HepG2 (cell line): Measurements from ENCODE around the gene CFD. TPM values are rescaled to one million over a fixed set of nuclear protein-coding genes. Genes with fewer than 3 reads are reported as not detected.

ENCODE experiments used
- ATAC-seq: fragments of 200-7000 bp; cut with Tn5 transposase; 3 replicates; pipeline ENCODE4 v1.9.1; 2020; ENCODE audit warnings: mild to moderate bottlenecking, moderate library complexity
- BruUV-seq: library from RNA; stranded (reverse); fragments of 400-500 nt; replicated peaks from 2 replicates; lab custom pipeline; 2021; lab: Mats Ljungman, UMichigan
- CTCF ChIA-PET: fragments of 300-600 bp; formaldehyde crosslinking; extraction: SDS; loops from one replicate; lab custom pipeline; 2021; ENCODE audit warnings: low total read pairs, inconsistent platforms, low intra/inter-chr PET ratio; lab: Yijun Ruan, JAX
- POLR2A ChIA-PET: fragments of 350-600 bp; sonication (Branson Sonifier 250); formaldehyde crosslinking; loops from one replicate; lab custom pipeline; 2020; ENCODE audit warnings: antibody characterized with exemption, inconsistent platforms; lab: Yijun Ruan, JAX
- DNase-seq: peaks from one replicate; pipeline ENCODE4 v3.0.0-alpha.2; 2015; ENCODE audit warnings: low spot score
- FAIRE-seq: peaks from 3 replicates; lab custom pipeline; 2011; peaks lifted over from hg19 to GRCh38; lab: Jason Lieb, UNC
- H2AFZ ChIP-seq: one replicate; pipeline ENCODE4 v1.6.1; 2011; ENCODE audit warnings: low read length, inconsistent platforms
- H3K27ac ChIP-seq: fragments of 300-600 bp; 3 replicates; pipeline ENCODE4 v1.8.0; 2011; ENCODE audit warnings: mixed run types, mild to moderate bottlenecking, mixed read lengths, low read length, inconsistent platforms; ENCODE audit not compliant: insufficient read depth; ENCODE audit errors: extremely low read length
- H3K27me3 ChIP-seq, 2 experiments: fragments of 200-600 bp in 1 of 2; 2 replicates in 1 of 2; 3 replicates in 1 of 2; pipeline versions ENCODE4 v1.6.0 to v1.8.0; 2011; ENCODE audit warnings: low read length in 2 of 2, mild to moderate bottlenecking in 2 of 2, moderate library complexity in 2 of 2, inconsistent platforms in 1 of 2; ENCODE audit not compliant: insufficient read depth in 2 of 2, control insufficient read depth in 1 of 2
- H3K36me3 ChIP-seq, 2 experiments: fragments of 200-600 bp in 1 of 2; replicated peaks in 1 of 2; 2 replicates in 1 of 2; 3 replicates in 1 of 2; pipeline versions ENCODE4 v1.5.1 to v1.8.0; 2011; ENCODE audit warnings: low read length in 2 of 2, inconsistent platforms in 1 of 2; ENCODE audit not compliant: insufficient read depth in 2 of 2, control insufficient read depth in 1 of 2
- H3K4me1 ChIP-seq: 2 replicates; pipeline ENCODE4 v1.5.1; 2012; ENCODE audit warnings: low read length, inconsistent platforms; ENCODE audit not compliant: insufficient read depth
- H3K4me2 ChIP-seq: 2 replicates; pipeline ENCODE4 v1.6.0; 2011; ENCODE audit warnings: low read depth, low read length, inconsistent platforms
- H3K4me3 ChIP-seq, 3 experiments: fragments of 200-600 bp in 1 of 3; sonication (generic), shearing (Covaris generic) in 1 of 3; replicated peaks in 1 of 3; 2 replicates each; pipeline ENCODE4 v1.5.1; 2011 to 2016; ENCODE audit warnings: low read length in 3 of 3, inconsistent platforms in 2 of 3, low read depth in 2 of 3, mild to moderate bottlenecking in 2 of 3, control low read depth in 1 of 3, mixed read lengths in 1 of 3; ENCODE audit not compliant: insufficient read depth in 1 of 3
- H3K79me2 ChIP-seq: one replicate; pipeline ENCODE4 v1.6.1; 2011; ENCODE audit warnings: low read length, inconsistent platforms; ENCODE audit not compliant: insufficient read depth
- H3K9ac ChIP-seq: 2 replicates; pipeline ENCODE4 v1.6.0; 2011; ENCODE audit warnings: mild to moderate bottlenecking, low read depth, low read length, inconsistent platforms; ENCODE audit not compliant: insufficient read depth
- H3K9me3 ChIP-seq: 2 replicates; pipeline ENCODE4 v1.5.1; 2012; ENCODE audit warnings: mild to moderate bottlenecking, low read length
- H4K20me1 ChIP-seq: 2 replicates; pipeline ENCODE4 v1.6.0; 2011; ENCODE audit warnings: inconsistent platforms, mild to moderate bottlenecking, low read length, moderate library complexity; ENCODE audit not compliant: insufficient read depth
- GTF3A ChIP-seq: sonication (generic); formaldehyde crosslinking; conservative IDR thresholded peaks from 2 replicates; pipeline ENCODE4 v1.4.0; 2020; ENCODE audit warnings: mild to moderate bottlenecking, missing genetic modification reagents
- HMG20A ChIP-seq: IDR thresholded peaks from 2 replicates; pipeline ENCODE4 v1.6.1; 2016; ENCODE audit warnings: borderline replicate concordance
- NFYB ChIP-seq: sonication (generic); formaldehyde crosslinking; IDR thresholded peaks from 2 replicates; pipeline ENCODE4 v1.4.0; 2020; ENCODE audit warnings: missing genetic modification reagents
- POLR2AphosphoS2 ChIP-seq: IDR thresholded peaks from 2 replicates; pipeline ENCODE4 v1.6.1; 2011; ENCODE audit warnings: low read depth, low read length, improper control_type of control experiment
- RAD21 ChIP-seq: fragments of 450-650 bp; formaldehyde crosslinking; IDR thresholded peaks from 2 replicates; pipeline ENCODE4 v1.5.0; 2020; ENCODE audit warnings: mild to moderate bottlenecking
- SYNCRIP ChIP-seq: fragments of 200-400 bp; formaldehyde crosslinking; IDR thresholded peaks from 2 replicates; pipeline ENCODE4 v1.6.1; 2018; ENCODE audit warnings: mild to moderate bottlenecking, low read depth, low read length; ENCODE audit not compliant: insufficient read depth
- TAF15 ChIP-seq: fragments of 200-400 bp; formaldehyde crosslinking; IDR thresholded peaks from one replicate; pipeline ENCODE4 v1.6.1; 2018; ENCODE audit warnings: mild to moderate bottlenecking, low read depth, low read length; ENCODE audit not compliant: poor library complexity, severe bottlenecking
- TSC22D2 ChIP-seq: sonication (generic); formaldehyde crosslinking; IDR thresholded peaks from 2 replicates; pipeline ENCODE4 v1.5.1; 2020; ENCODE audit warnings: missing genetic modification reagents, mild to moderate bottlenecking, borderline replicate concordance
- ZSCAN25 ChIP-seq: sonication (generic); formaldehyde crosslinking; IDR thresholded peaks from 2 replicates; pipeline ENCODE4 v1.8.0; 2022; ENCODE audit warnings: mild to moderate bottlenecking, missing genetic modification reagents
- WGBS: methylation state at CpG from one replicate; pipeline ENCODE4 v1.1.6; 2017; ENCODE audit warnings: low lambda C conversion rate; 5-methylcytosine and 5-hydroxymethylcytosine counted together
- in situ Hi-C: cut with HindIII; loops from 2 replicates; pipeline ENCODE4 v1.10.0; 2017; ENCODE audit warnings: low pct_unique_long_range_greater_than_20kb; ENCODE audit not compliant: extremely low pct_ligation_motif_present
- intact Hi-C: fragments of 100-400 bp; cut with micrococcal nuclease; formaldehyde crosslinking; loops from one replicate; pipeline ENCODE4 v1.10.0; 2022; ENCODE audit not compliant: unreplicated experiment
- polyA plus RNA-seq, 8 experiments: library from polyadenylated mRNA; depleted of rRNA in 3 of 8; stranded (reverse) in 7 of 8; unstranded in 1 of 8; fragments of >200 nt; fragmentation: Illumina TruSeq in 4 of 8; extraction: Trizol in 4 of 8; gene quantifications; 2 replicates each; pipeline versions ENCODE4 v1.2.1 to v1.2.3, GENCODE V29; 2011 to 2016; ENCODE audit warnings: low read depth in 4 of 8, missing spikeins in 1 of 8, mixed read lengths in 1 of 8; ENCODE audit not compliant: insufficient read depth in 1 of 8
- total RNA-seq, 5 experiments: library from RNA; depleted of rRNA; stranded (reverse); fragments of >200 nt; fragmentation: Illumina TruSeq; extraction: Trizol; gene quantifications; 2 replicates each; pipeline ENCODE4 v1.2.3, GENCODE V29; 2016; ENCODE audit warnings: low read depth in 1 of 5
- TF ChIP-seq, protein P1 (sequence below): sonication (generic); formaldehyde crosslinking; IDR thresholded peaks from 2 replicates; pipeline ENCODE4 v1.9.0; 2021; ENCODE audit warnings: missing genetic modification reagents, borderline replicate concordance

CFD gene
- total and polyA plus RNA-seq, 2 of the 13 experiments (the other 11 are each of a cell fraction or from before 2014, with no cell fraction given), result 2.3 to 4.6 TPM

- Histone ChIP-seq H3K9me3 (no peaks in the 10 kb centered on the region), H3K9ac (no peak overlapping the region), H3K4me1 (no peaks in the 10 kb centered on the region), H3K79me2 (no peaks in the 10 kb centered on the region), H3K4me3 (no peak overlapping the region), H3K27me3 (no peaks in the 10 kb centered on the region), H2AFZ (no peak overlapping the region), H3K36me3 (peaks cover 3 to 7% of the 10 kb centered on the region in 2 experiments; a peak in 3 of 5 replicates), H4K20me1 (peaks cover 7% of the 10 kb centered on the region; the same call in 1 of the 2 replicates), H3K27ac (no peak overlapping the region), H3K4me2 (no peak overlapping the region)
- no TSS peak for BruUV-seq
- ChIA-PET CTCF (no interaction called here), POLR2A (no interaction called here)
- in situ Hi-C loops, result no loop called here
- DNase-seq (no peak), ATAC-seq (no peak), FAIRE-seq (no peak)
- TF ChIP-seq TAF15 (no peak), NFYB (CRISPR knock-in tag) (no peak), HMG20A (CRISPR knock-in tag) (no peak), ZSCAN25 (no peak), POLR2AphosphoS2 (0 out of 2 replicates have a peak, but pooled peaks have one; percentile 46), GTF3A (no peak), SYNCRIP (no peak), RAD21 (0 out of 2 replicates have a peak, but pooled peaks have one; percentile 20), TSC22D2 (no peak)
- TF ChIP-seq, protein P1, sequence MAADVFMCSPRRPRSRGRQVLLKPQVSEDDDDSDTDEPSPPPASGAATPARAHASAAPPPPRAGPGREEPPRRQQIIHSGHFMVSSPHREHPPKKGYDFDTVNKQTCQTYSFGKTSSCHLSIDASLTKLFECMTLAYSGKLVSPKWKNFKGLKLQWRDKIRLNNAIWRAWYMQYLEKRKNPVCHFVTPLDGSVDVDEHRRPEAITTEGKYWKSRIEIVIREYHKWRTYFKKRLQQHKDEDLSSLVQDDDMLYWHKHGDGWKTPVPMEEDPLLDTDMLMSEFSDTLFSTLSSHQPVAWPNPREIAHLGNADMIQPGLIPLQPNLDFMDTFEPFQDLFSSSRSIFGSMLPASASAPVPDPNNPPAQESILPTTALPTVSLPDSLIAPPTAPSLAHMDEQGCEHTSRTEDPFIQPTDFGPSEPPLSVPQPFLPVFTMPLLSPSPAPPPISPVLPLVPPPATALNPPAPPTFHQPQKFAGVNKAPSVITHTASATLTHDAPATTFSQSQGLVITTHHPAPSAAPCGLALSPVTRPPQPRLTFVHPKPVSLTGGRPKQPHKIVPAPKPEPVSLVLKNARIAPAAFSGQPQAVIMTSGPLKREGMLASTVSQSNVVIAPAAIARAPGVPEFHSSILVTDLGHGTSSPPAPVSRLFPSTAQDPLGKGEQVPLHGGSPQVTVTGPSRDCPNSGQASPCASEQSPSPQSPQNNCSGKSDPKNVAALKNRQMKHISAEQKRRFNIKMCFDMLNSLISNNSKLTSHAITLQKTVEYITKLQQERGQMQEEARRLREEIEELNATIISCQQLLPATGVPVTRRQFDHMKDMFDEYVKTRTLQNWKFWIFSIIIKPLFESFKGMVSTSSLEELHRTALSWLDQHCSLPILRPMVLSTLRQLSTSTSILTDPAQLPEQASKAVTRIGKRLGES (CRISPR knock-in tag), result no peak
- intact Hi-C loops, result no loop called here
- 94% methylated on average over 2 of the region's 2 CpGs for WGBS
These were observed 43.0 kb upstream of the CFD start for GRCh38 chr19:816500-816857.
